ENCODE measurements around the gene SNX9.
"Not testable (repeated sequence)": the region's sequence is repeated elsewhere in the genome, so short reads cannot be mapped to it uniquely, and the experiment has no call there.

SNX9 gene

GRCh38 chr6:157928428-157928827 is 105.4 kb downstream of the SNX9 start:
- no peak for DNase-seq (ENCODE audit: low spot score)

- DNase-seq (ENCODE audit: low spot score): no peak
These were observed 106.0 kb downstream of the SNX9 start for GRCh38 chr6:157929076-157929475.

- no peak for DNase-seq (ENCODE audit: low spot score)
These were observed 106.8 kb downstream of the SNX9 start for GRCh38 chr6:157929765-157930319.

GRCh38 chr6:157935786-157936185 is 112.7 kb downstream of the SNX9 start:
- DNase-seq (ENCODE audit: low spot score): no peak

- DNase-seq (ENCODE audit: low spot score): no peak
These were observed 114.3 kb downstream of the SNX9 start for GRCh38 chr6:157937318-157937717.

GRCh38 chr6:157937916-157938315 is 114.9 kb downstream of the SNX9 start:
- no peak for DNase-seq (ENCODE audit: low spot score)

- not testable (repeated sequence) for DNase-seq (ENCODE audit: low spot score)
These were observed 117.5 kb downstream of the SNX9 start for GRCh38 chr6:157940375-157941036.

- DNase-seq (ENCODE audit: low spot score): no peak
These were observed 118.2 kb downstream of the SNX9 start for GRCh38 chr6:157941101-157941863.

- DNase-seq (ENCODE audit: low spot score): no peak
These were observed 119.3 kb downstream of the SNX9 start for GRCh38 chr6:157942351-157942750.

GRCh38 chr6:157943249-157943963 is 120.4 kb downstream of the SNX9 start:
- DNase-seq (ENCODE audit: low spot score): no peak

GRCh38 chr6:157943964-157944283 is 120.9 kb downstream of the SNX9 start:
- DNase-seq (ENCODE audit: low spot score): no peak

GRCh38 chr6:157944983-157945931 is 122.2 kb downstream of the SNX9 start:
- DNase-seq (ENCODE audit: low spot score): no peak

- no peak for DNase-seq (ENCODE audit: low spot score)
These were observed 123.1 kb downstream of the SNX9 start for GRCh38 chr6:157946053-157946617.

GRCh38 chr6:157946865-157947532 is 124.0 kb downstream of the SNX9 start:
- DNase-seq (ENCODE audit: low spot score): no peak

GRCh38 chr6:157950899-157951298 is 127.9 kb downstream of the SNX9 start:
- not testable (repeated sequence) for DNase-seq (ENCODE audit: low spot score)

GRCh38 chr6:157951828-157952227 is 128.8 kb downstream of the SNX9 start:
- no peak for DNase-seq (ENCODE audit: low spot score)

GRCh38 chr6:157952861-157953351 is 129.9 kb downstream of the SNX9 start:
- DNase-seq (ENCODE audit: low spot score): peak; percentile 39

GRCh38 chr6:157953580-157954091 is 130.6 kb downstream of the SNX9 start:
- peak; percentile 23 for DNase-seq (ENCODE audit: low spot score)

- DNase-seq (ENCODE audit: low spot score): peak; percentile 84
These were observed 131.4 kb downstream of the SNX9 start for GRCh38 chr6:157954150-157955117.

Data from LoVo (cell line).